Neural cell (in vitro differentiated cells): Measurements from ENCODE around the gene PLAU.

ENCODE experiments used
- CTCF ChIP-seq: fragments of 450-650 bp; IDR thresholded peaks from 2 replicates; pipeline ENCODE4 v1.5.1; 2014; ENCODE audit warnings: antibody characterized with exemption, mild to moderate bottlenecking, moderate library complexity; ENCODE audit not compliant: poor library complexity, severe bottlenecking
- POLR2AphosphoS5 ChIP-seq: IDR thresholded peaks from 2 replicates; pipeline ENCODE4 v1.6.1; 2012
- TAF1 ChIP-seq: IDR thresholded peaks from 2 replicates; pipeline ENCODE4 v1.6.1; 2012; ENCODE audit warnings: low read depth

- TF ChIP-seq CTCF (no peak), TAF1 (no peak), POLR2AphosphoS5 (no peak)
These were observed 39.4 kb upstream of the PLAU start for GRCh38 chr10:73871295-73872189.
